HepG2 (cell line): ENCODE measurements around the gene ADAMTS18. TPM values are rescaled to one million over a fixed set of nuclear protein-coding genes. Genes with fewer than 3 reads are reported as not detected.

ENCODE experiments used
- ATAC-seq: fragments of 200-7000 bp; cut with Tn5 transposase; 3 replicates; pipeline ENCODE4 v1.9.1; 2020; ENCODE audit warnings: mild to moderate bottlenecking, moderate library complexity
- BruUV-seq: library from RNA; stranded (reverse); fragments of 400-500 nt; replicated peaks from 2 replicates; lab custom pipeline; 2021; lab: Mats Ljungman, UMichigan
- CTCF ChIA-PET: fragments of 300-600 bp; formaldehyde crosslinking; extraction: SDS; loops from one replicate; lab custom pipeline; 2021; ENCODE audit warnings: low total read pairs, inconsistent platforms, low intra/inter-chr PET ratio; lab: Yijun Ruan, JAX
- POLR2A ChIA-PET: fragments of 350-600 bp; sonication (Branson Sonifier 250); formaldehyde crosslinking; loops from one replicate; lab custom pipeline; 2020; ENCODE audit warnings: antibody characterized with exemption, inconsistent platforms; lab: Yijun Ruan, JAX
- DNase-seq: peaks from one replicate; pipeline ENCODE4 v3.0.0-alpha.2; 2015; ENCODE audit warnings: low spot score
- FAIRE-seq: peaks from 3 replicates; lab custom pipeline; 2011; peaks lifted over from hg19 to GRCh38; lab: Jason Lieb, UNC
- H2AFZ ChIP-seq: one replicate; pipeline ENCODE4 v1.6.1; 2011; ENCODE audit warnings: low read length, inconsistent platforms
- H3K27ac ChIP-seq: fragments of 300-600 bp; 3 replicates; pipeline ENCODE4 v1.8.0; 2011; ENCODE audit warnings: mixed run types, mild to moderate bottlenecking, mixed read lengths, low read length, inconsistent platforms; ENCODE audit not compliant: insufficient read depth; ENCODE audit errors: extremely low read length
- H3K27me3 ChIP-seq, 2 experiments: fragments of 200-600 bp in 1 of 2; 2 replicates in 1 of 2; 3 replicates in 1 of 2; pipeline versions ENCODE4 v1.6.0 to v1.8.0; 2011; ENCODE audit warnings: low read length in 2 of 2, mild to moderate bottlenecking in 2 of 2, moderate library complexity in 2 of 2, inconsistent platforms in 1 of 2; ENCODE audit not compliant: insufficient read depth in 2 of 2, control insufficient read depth in 1 of 2
- H3K36me3 ChIP-seq, 2 experiments: fragments of 200-600 bp in 1 of 2; replicated peaks in 1 of 2; 2 replicates in 1 of 2; 3 replicates in 1 of 2; pipeline versions ENCODE4 v1.5.1 to v1.8.0; 2011; ENCODE audit warnings: low read length in 2 of 2, inconsistent platforms in 1 of 2; ENCODE audit not compliant: insufficient read depth in 2 of 2, control insufficient read depth in 1 of 2
- H3K4me1 ChIP-seq: 2 replicates; pipeline ENCODE4 v1.5.1; 2012; ENCODE audit warnings: low read length, inconsistent platforms; ENCODE audit not compliant: insufficient read depth
- H3K4me2 ChIP-seq: 2 replicates; pipeline ENCODE4 v1.6.0; 2011; ENCODE audit warnings: low read depth, low read length, inconsistent platforms
- H3K4me3 ChIP-seq, 3 experiments: fragments of 200-600 bp in 1 of 3; sonication (generic), shearing (Covaris generic) in 1 of 3; replicated peaks in 1 of 3; 2 replicates each; pipeline ENCODE4 v1.5.1; 2011 to 2016; ENCODE audit warnings: low read length in 3 of 3, inconsistent platforms in 2 of 3, low read depth in 2 of 3, mild to moderate bottlenecking in 2 of 3, control low read depth in 1 of 3, mixed read lengths in 1 of 3; ENCODE audit not compliant: insufficient read depth in 1 of 3
- H3K79me2 ChIP-seq: one replicate; pipeline ENCODE4 v1.6.1; 2011; ENCODE audit warnings: low read length, inconsistent platforms; ENCODE audit not compliant: insufficient read depth
- H3K9ac ChIP-seq: 2 replicates; pipeline ENCODE4 v1.6.0; 2011; ENCODE audit warnings: mild to moderate bottlenecking, low read depth, low read length, inconsistent platforms; ENCODE audit not compliant: insufficient read depth
- H3K9me3 ChIP-seq: 2 replicates; pipeline ENCODE4 v1.5.1; 2012; ENCODE audit warnings: mild to moderate bottlenecking, low read length
- H4K20me1 ChIP-seq: 2 replicates; pipeline ENCODE4 v1.6.0; 2011; ENCODE audit warnings: inconsistent platforms, mild to moderate bottlenecking, low read length, moderate library complexity; ENCODE audit not compliant: insufficient read depth
- CREB1 ChIP-seq, 2 experiments: fragments of 450-650 bp in 1 of 2; IDR thresholded peaks; 2 replicates each; pipeline ENCODE4 v1.6.1; 2016 to 2017; ENCODE audit warnings: control low read depth in 1 of 2, mild to moderate bottlenecking in 1 of 2, missing compliant biosample characterization in 1 of 2, missing genetic modification characterization in 1 of 2
- CREM ChIP-seq, 2 experiments: sonication (generic) in 1 of 2; formaldehyde crosslinking in 1 of 2; IDR thresholded peaks; 2 replicates each; pipeline versions ENCODE4 v1.4.0 to v1.6.1; 2016 to 2020; ENCODE audit warnings: antibody characterized with exemption in 1 of 2, mild to moderate bottlenecking in 1 of 2, missing genetic modification reagents in 1 of 2
- HIVEP1 ChIP-seq: sonication (generic); formaldehyde crosslinking; IDR thresholded peaks from 2 replicates; pipeline ENCODE4 v1.4.0; 2020; ENCODE audit warnings: mild to moderate bottlenecking, missing genetic modification reagents
- NCOA2 ChIP-seq: sonication (generic); formaldehyde crosslinking; IDR thresholded peaks from 2 replicates; pipeline ENCODE4 v1.8.0; 2022; ENCODE audit warnings: inconsistent platforms
- NR3C1 ChIP-seq: sonication (generic); formaldehyde crosslinking; IDR thresholded peaks from 2 replicates; pipeline ENCODE4 v1.4.0; 2020; ENCODE audit warnings: missing genetic modification reagents
- PLRG1 ChIP-seq: fragments of 450-650 bp; conservative IDR thresholded peaks from 2 replicates; pipeline ENCODE4 v1.6.1; 2016
- SNAPC2 ChIP-seq: sonication (generic); formaldehyde crosslinking; IDR thresholded peaks from 2 replicates; pipeline ENCODE4 v1.8.1; 2022; ENCODE audit warnings: mild to moderate bottlenecking, missing genetic modification reagents
- TBX2 ChIP-seq: sonication (generic); formaldehyde crosslinking; IDR thresholded peaks from 2 replicates; pipeline ENCODE4 v1.5.0; 2020; ENCODE audit warnings: missing genetic modification reagents, mild to moderate bottlenecking, borderline replicate concordance
- ZIK1 ChIP-seq: sonication (generic); formaldehyde crosslinking; IDR thresholded peaks from 2 replicates; pipeline ENCODE4 v1.5.0; 2020; ENCODE audit warnings: mild to moderate bottlenecking, low read depth, missing genetic modification reagents, borderline replicate concordance
- ZNF350 ChIP-seq: sonication (generic); formaldehyde crosslinking; IDR thresholded peaks from 2 replicates; pipeline ENCODE4 v1.4.0; 2020; ENCODE audit warnings: mild to moderate bottlenecking, low read depth, missing genetic modification reagents, borderline replicate concordance
- ZNF709 ChIP-seq: sonication (generic); formaldehyde crosslinking; IDR thresholded peaks from 2 replicates; pipeline ENCODE4 v1.5.0; 2020; ENCODE audit warnings: mild to moderate bottlenecking, missing genetic modification reagents
- in situ Hi-C: cut with HindIII; loops from 2 replicates; pipeline ENCODE4 v1.10.0; 2017; ENCODE audit warnings: low pct_unique_long_range_greater_than_20kb; ENCODE audit not compliant: extremely low pct_ligation_motif_present
- intact Hi-C: fragments of 100-400 bp; cut with micrococcal nuclease; formaldehyde crosslinking; loops from one replicate; pipeline ENCODE4 v1.10.0; 2022; ENCODE audit not compliant: unreplicated experiment
- polyA plus RNA-seq, 8 experiments: library from polyadenylated mRNA; depleted of rRNA in 3 of 8; stranded (reverse) in 7 of 8; unstranded in 1 of 8; fragments of >200 nt; fragmentation: Illumina TruSeq in 4 of 8; extraction: Trizol in 4 of 8; gene quantifications; 2 replicates each; pipeline versions ENCODE4 v1.2.1 to v1.2.3, GENCODE V29; 2011 to 2016; ENCODE audit warnings: low read depth in 4 of 8, missing spikeins in 1 of 8, mixed read lengths in 1 of 8; ENCODE audit not compliant: insufficient read depth in 1 of 8
- total RNA-seq, 5 experiments: library from RNA; depleted of rRNA; stranded (reverse); fragments of >200 nt; fragmentation: Illumina TruSeq; extraction: Trizol; gene quantifications; 2 replicates each; pipeline ENCODE4 v1.2.3, GENCODE V29; 2016; ENCODE audit warnings: low read depth in 1 of 5
- TF ChIP-seq, protein P1 (sequence below): sonication (generic); formaldehyde crosslinking; IDR thresholded peaks from 2 replicates; pipeline ENCODE4 v1.5.0; 2020; ENCODE audit warnings: mild to moderate bottlenecking, missing genetic modification reagents, borderline replicate concordance

ADAMTS18 gene
- total and polyA plus RNA-seq, 2 of the 13 experiments (the other 11 are each of a cell fraction or from before 2014, with no cell fraction given): 0.01 TPM; not detected in 1

- no peak for TF ChIP-seq ZNF350 (CRISPR knock-in tag)
- TF ChIP-seq, all 625 proteins: peak for 2
Observed at GRCh38 chr16:77331802-77332586, 102.8 kb downstream of the ADAMTS18 start (continued).

- BruUV-seq: no TSS peak
- Histone ChIP-seq H3K36me3 (no peaks in the 10 kb centered on the region), H4K20me1 (no peaks in the 10 kb centered on the region), H2AFZ (no peak overlapping the region), H3K4me1 (no peaks in the 10 kb centered on the region), H3K9me3 (no peaks in the 10 kb centered on the region), H3K27ac (no peak overlapping the region), H3K4me3 (no peak overlapping the region), H3K27me3 (no peaks in the 10 kb centered on the region)
- POLR2A ChIA-PET: no interaction called here
- no peak for DNase-seq
- TF ChIP-seq ZIK1: no peak
- no peak for TF ChIP-seq TBX2 (CRISPR knock-in tag)
- no peak for TF ChIP-seq CREB1 (IDR thresholded peaks at IDR 0.05)
- TF ChIP-seq CREB1 (CRISPR knock-in tag; IDR thresholded peaks at IDR 0.05): no peak
- no peak for TF ChIP-seq NR3C1 (CRISPR knock-in tag)
- TF ChIP-seq SNAPC2 (CRISPR knock-in tag): no peak
- no peak for TF ChIP-seq CREM (IDR thresholded peaks at IDR 0.05)
- TF ChIP-seq CREM (CRISPR knock-in tag; IDR thresholded peaks at IDR 0.05): no peak
- no peak for TF ChIP-seq PLRG1
- no peak for TF ChIP-seq NCOA2
- TF ChIP-seq HIVEP1: no peak
- no peak for TF ChIP-seq ZNF709 (CRISPR knock-in tag)
- TF ChIP-seq, protein P1, sequence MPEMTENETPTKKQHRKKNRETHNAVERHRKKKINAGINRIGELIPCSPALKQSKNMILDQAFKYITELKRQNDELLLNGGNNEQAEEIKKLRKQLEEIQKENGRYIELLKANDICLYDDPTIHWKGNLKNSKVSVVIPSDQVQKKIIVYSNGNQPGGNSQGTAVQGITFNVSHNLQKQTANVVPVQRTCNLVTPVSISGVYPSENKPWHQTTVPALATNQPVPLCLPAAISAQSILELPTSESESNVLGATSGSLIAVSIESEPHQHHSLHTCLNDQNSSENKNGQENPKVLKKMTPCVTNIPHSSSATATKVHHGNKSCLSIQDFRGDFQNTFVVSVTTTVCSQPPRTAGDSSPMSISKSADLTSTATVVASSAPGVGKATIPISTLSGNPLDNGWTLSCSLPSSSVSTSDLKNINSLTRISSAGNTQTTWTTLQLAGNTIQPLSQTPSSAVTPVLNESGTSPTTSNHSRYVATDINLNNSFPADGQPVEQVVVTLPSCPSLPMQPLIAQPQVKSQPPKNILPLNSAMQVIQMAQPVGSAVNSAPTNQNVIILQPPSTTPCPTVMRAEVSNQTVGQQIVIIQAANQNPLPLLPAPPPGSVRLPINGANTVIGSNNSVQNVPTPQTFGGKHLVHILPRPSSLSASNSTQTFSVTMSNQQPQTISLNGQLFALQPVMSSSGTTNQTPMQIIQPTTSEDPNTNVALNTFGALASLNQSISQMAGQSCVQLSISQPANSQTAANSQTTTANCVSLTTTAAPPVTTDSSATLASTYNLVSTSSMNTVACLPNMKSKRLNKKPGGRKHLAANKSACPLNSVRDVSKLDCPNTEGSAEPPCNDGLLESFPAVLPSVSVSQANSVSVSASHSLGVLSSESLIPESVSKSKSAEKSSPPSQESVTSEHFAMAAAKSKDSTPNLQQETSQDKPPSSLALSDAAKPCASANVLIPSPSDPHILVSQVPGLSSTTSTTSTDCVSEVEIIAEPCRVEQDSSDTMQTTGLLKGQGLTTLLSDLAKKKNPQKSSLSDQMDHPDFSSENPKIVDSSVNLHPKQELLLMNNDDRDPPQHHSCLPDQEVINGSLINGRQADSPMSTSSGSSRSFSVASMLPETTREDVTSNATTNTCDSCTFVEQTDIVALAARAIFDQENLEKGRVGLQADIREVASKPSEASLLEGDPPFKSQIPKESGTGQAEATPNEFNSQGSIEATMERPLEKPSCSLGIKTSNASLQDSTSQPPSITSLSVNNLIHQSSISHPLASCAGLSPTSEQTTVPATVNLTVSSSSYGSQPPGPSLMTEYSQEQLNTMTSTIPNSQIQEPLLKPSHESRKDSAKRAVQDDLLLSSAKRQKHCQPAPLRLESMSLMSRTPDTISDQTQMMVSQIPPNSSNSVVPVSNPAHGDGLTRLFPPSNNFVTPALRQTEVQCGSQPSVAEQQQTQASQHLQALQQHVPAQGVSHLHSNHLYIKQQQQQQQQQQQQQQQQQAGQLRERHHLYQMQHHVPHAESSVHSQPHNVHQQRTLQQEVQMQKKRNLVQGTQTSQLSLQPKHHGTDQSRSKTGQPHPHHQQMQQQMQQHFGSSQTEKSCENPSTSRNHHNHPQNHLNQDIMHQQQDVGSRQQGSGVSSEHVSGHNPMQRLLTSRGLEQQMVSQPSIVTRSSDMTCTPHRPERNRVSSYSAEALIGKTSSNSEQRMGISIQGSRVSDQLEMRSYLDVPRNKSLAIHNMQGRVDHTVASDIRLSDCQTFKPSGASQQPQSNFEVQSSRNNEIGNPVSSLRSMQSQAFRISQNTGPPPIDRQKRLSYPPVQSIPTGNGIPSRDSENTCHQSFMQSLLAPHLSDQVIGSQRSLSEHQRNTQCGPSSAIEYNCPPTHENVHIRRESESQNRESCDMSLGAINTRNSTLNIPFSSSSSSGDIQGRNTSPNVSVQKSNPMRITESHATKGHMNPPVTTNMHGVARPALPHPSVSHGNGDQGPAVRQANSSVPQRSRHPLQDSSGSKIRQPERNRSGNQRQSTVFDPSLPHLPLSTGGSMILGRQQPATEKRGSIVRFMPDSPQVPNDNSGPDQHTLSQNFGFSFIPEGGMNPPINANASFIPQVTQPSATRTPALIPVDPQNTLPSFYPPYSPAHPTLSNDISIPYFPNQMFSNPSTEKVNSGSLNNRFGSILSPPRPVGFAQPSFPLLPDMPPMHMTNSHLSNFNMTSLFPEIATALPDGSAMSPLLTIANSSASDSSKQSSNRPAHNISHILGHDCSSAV (CRISPR knock-in tag): no peak
- TF ChIP-seq, all 625 proteins: peak for 0
- in situ Hi-C loops (no loop called here), intact Hi-C loops (no loop called here)
- ATAC-seq (no peak), FAIRE-seq (no peak)
- CTCF ChIA-PET: no interaction called here
- H3K9ac ChIP-seq: no peak overlapping the region
- no peaks in the 10 kb centered on the region for H3K79me2 ChIP-seq
- no peak overlapping the region for H3K4me2 ChIP-seq
Observed at GRCh38 chr16:77331043-77331442, 103.8 kb downstream of the ADAMTS18 start.
